GM20000 (cell line): ENCODE measurements around the gene NAA40.

ENCODE experiments used
- DNase-seq: peaks from one replicate; pipeline ENCODE4 v3.0.0; 2012; ENCODE audit warnings: low spot score
- CTCF ChIP-seq: IDR thresholded peaks from 2 replicates; pipeline ENCODE4 v1.5.1; 2012; ENCODE audit warnings: mild to moderate bottlenecking, control low read depth; ENCODE audit errors: extremely low read depth, missing control alignments

NAA40 gene

GRCh38 chr11:64000740-64001483, 62.1 kb downstream of the NAA40 start:
- TF ChIP-seq CTCF: no peak

GRCh38 chr11:64001484-64002420, 63.0 kb downstream of the NAA40 start:
- DNase-seq: no peak
- no peak for TF ChIP-seq CTCF

More at GRCh38 chr11:64000740-64001483, 62.1 kb downstream of the NAA40 start:
- DNase-seq: no peak

GRCh38 chr11:64003807-64004589, 65.2 kb downstream of the NAA40 start:
- DNase-seq: no peak
- TF ChIP-seq CTCF: no peak

- no peak for TF ChIP-seq CTCF
- no peak for DNase-seq
These were observed 65.8 kb downstream of the NAA40 start for GRCh38 chr11:64004590-64004984.

- TF ChIP-seq CTCF: no peak
- no peak for DNase-seq
These were observed 66.9 kb downstream of the NAA40 start for GRCh38 chr11:64005691-64006090.

- TF ChIP-seq CTCF: no peak
- DNase-seq: no peak
These were observed 67.6 kb downstream of the NAA40 start for GRCh38 chr11:64006398-64006797.
